Left colon (tissue), 2 donors: ENCODE results near the gene ACTN1. TPM values are rescaled to one million over a fixed set of nuclear protein-coding genes. Genes with fewer than 3 reads are reported as not detected.

Experiments used
- ATAC-seq: fragments of 200-7000 bp; cut with Tn5 transposase; one replicate; pipeline ENCODE4 v1.9.1; 2020; ENCODE audit warnings: mild to moderate bottlenecking, moderate library complexity
- DNase-seq, 2 donors: peaks; one replicate each; pipeline ENCODE4 v3.0.0-alpha.2; 2020
- intact Hi-C, 2 donors: fragments of 100-400 bp; cut with DNase I in 1 of 2; cut with micrococcal nuclease in 1 of 2; formaldehyde crosslinking; loops; one replicate each; pipeline versions ENCODE4 v1.11.2 to v1.14.0; 2022; cut with DNase I, micrococcal nuclease
- total RNA-seq, 2 donors: library from RNA; stranded (reverse); fragmentation: NEBNext Ultra II Directional; extraction: Animal tissue kit (Norgen Biotek cat#: 25700); gene quantifications; one replicate each; pipeline ENCODE4 v1.2.1, GENCODE V29; 2021
- donor health status: DM: no; HTN: no; CAD: no.
- donor health status: DM: yes; HTN: yes; CAD: no.

The ACTN1 gene
- total RNA-seq, 2 donors from 2014 or later: 89.9 to 132 TPM

DNA sequence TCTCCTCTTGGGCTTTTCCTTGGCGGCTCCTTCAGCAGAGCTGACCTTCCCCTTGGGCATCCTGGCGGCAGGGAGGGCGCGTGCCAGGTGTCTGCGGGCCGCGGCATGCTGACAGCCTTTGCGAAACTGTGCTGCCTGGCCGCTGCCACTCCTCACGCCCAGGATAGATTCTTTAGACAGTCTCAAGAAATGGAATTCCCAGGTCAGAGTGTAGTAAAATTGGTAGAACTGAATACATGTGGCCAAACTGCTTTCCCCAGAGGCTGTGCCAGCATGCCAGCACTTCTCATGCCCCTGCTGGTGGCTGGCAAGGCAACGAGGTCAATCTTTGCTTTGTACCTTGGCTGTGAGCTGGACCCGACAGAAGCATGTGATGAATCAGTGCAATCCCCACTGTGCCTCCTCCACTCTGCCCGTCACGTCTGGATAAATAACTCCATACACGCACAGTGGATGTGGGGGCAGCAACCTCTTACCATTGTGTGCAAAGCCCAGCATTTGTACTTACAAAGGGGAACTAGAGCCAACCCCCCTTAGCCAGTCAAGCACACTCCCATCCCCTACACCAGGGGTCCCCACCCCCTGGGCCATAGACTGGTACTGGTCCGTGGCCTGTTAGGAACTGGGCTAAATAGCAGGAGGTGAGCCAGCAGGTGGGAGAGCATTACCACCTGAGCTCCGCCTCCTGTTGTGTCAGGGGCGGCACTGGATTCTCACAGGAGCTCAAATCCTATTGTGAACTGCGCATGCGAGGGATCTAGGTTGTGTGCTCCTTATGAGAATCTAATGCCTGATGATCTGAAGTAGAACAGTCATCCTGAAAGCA is 90.9 kb downstream of the ACTN1 start:
- DNase-seq (peak in 1 of 2 donors; percentile 23), ATAC-seq (no peak)
- intact Hi-C loops: no loop called here

DNA sequence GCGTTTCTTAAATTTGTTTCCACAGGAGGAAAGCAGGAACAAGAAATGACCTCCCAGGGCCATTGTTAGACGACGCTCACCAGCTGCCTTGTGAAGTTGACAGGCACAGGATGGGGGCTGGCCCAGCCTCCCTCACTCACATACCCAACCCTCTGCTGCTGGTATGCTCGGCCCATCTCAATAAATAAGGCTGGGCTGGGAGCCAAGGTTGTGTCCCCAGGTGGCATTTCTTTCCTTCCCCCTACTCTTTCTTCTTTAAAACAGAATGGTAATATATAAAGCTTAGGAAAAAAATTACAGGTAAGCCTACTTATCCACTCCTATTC is 93.0 kb downstream of the ACTN1 start:
- peak in 1 of 2 donors; percentile 27 for DNase-seq

GRCh38 chr14:68885226-68886108 is 93.6 kb downstream of the ACTN1 start:
- ATAC-seq (no peak), DNase-seq (peak in 1 of 2 donors; percentile 15)
- intact Hi-C loops: no loop called here

More for the DNA sequence above, 93.0 kb downstream of the ACTN1 start:
- intact Hi-C loops: no loop called here
- ATAC-seq: no peak

DNA sequence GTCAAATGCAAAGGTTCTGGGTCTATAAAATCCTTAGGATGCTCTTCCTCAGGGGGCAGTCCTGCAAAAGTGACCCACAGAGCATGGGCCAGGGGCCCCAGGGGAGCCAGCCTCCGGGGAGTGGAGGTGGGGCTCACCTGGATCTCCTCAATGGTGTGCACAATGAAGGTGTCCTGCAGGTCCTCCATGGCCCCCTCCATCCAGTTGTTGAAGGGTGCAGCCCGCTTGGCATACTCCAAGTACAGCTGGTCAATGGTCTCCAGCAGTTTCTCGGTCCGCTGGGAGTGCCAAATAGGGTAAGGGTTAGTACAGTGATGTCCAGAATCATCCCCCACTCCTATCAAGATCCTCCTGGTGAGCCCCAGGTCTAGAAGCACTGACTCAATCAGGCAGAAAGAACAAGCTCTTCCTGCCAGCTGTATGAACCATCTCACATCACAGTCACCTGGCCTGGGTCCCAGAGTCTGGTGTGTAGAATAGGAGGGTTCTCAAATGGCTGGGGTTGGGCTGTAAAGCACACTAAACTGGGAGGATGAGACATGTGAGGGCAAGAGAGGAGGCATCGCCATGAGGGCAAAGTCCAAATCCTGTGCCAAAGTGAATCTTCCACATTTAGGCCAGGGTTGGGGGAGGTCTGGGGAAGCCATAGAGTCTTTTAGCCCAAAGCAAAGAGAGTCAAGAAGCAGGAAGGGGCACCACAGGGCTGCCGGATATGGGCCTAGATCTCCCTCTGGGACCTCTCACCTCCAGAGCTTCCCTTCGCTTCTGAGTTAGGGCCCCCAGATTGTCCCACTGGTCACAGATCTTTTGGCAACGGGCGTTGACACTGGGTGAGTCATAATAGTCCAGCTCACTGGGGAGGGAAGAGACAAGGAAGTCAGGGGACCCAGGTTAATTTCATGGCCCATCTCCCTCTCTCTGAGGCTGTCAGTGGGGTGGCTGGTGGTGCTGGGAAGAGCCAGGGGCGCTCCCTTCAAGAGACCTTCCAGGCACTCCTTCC is 94.8 kb downstream of the ACTN1 start:
- DNase-seq: peak; percentile 23 to 71
- intact Hi-C loops: no loop called here
- ATAC-seq: peak; percentile 46

- no peak for ATAC-seq
- intact Hi-C loops: no loop called here
- no peak for DNase-seq
Observed at GRCh38 chr14:68882235-68882634, 96.9 kb downstream of the ACTN1 start.

DNA sequence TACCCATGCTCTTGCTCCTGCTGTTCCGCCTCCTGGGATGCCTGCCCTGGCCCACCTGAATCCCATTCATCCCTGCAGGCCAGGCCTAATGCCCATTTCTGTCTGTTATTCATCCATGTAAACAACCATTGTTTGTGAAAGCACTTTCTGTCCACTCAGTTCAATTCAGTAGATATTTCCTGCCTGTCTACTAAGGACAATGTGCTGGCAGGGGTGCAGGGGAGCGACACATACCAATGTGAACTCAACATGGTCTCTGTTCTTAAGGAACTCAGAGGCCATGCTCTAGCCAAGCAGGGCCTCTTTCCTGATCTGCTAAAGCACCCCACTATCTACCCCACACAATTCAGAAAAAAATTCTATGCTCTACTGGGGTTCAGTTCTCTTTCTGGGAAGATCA is 97.7 kb downstream of the ACTN1 start:
- intact Hi-C loops: no loop called here
- ATAC-seq (no peak), DNase-seq (no peak)

- intact Hi-C loops: no loop called here
- DNase-seq (no peak), ATAC-seq (no peak)
Observed at GRCh38 chr14:68880581-68881105, 98.5 kb downstream of the ACTN1 start.

- ATAC-seq (no peak), DNase-seq (no peak)
- intact Hi-C loops: no loop called here
Observed at GRCh38 chr14:68879841-68880575, 99.1 kb downstream of the ACTN1 start.

DNA sequence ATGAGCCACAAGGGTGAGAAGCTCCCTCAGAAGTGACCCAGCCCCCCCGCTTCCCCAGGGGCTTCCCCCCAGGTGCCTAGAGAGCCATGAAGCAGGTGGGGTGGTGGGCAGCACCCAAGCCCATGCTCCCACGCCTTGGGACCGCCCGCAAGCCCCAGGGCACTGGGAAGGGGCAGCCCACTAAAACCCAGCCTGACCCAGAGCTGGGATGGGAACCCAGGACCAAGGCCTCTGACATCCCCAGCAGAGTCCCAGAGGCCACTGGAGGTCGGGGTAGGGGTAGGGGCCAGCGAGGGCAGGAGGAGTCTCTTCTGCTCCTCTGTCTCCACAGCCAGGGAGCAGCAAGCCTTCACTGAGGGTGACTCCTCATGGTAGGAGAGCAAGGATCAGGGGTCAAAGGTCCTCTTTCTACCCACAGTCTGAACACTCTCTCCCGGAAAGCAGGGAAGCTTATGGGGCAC is 99.8 kb downstream of the ACTN1 start:
- intact Hi-C loops: no loop called here
- DNase-seq (no peak), ATAC-seq (peak; percentile 17)

DNA sequence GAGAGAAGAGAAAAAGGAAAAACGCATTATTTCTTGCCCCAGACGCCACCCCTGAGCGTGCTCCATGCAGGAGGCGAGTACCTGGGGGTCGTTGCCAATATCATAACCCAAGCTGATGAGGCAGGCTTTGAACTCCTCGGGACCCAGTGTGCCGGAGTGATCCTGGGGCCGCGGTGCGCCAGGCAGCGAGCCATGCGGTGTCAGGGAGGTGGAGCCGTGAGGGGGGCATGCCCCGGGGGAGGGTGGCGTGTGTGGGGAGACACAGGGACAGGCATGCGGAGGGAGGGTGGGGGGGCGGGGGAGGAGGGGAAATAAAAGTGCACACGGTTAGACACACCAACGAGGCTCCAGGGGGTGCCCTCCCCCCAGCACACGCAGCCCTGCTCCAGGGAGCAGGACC is 100.2 kb downstream of the ACTN1 start:
- ATAC-seq (no peak), DNase-seq (no peak)
- intact Hi-C loops: no loop called here

DNA sequence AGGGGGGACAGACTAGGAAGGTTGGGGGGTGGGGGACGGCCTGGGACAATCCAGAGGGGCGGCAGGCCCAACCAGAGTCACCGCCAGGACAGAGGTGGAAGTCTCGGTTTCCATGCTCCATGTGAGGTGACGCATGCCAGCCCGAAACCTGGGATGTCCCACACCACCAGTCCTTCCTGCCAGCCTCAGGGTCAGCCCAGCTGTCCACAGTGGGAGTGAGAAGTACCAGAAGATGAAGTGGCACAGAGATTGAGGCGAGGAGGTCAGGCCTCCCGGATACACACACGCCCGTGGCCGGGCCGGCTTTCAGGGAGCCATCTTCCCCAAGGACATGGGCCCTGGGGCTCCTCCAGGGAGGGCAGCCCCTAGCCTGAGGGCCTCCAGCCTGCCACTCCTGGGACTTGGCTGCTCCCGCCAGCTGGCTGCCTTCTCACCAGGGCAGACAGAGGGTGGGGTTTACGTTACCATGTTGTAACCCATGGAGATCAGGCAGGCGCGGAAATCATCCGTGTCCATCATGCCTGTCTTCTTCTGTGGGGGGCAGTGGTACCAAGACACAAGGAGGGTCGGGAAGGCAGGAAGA is 101.0 kb downstream of the ACTN1 start:
- no peak for DNase-seq

DNA sequence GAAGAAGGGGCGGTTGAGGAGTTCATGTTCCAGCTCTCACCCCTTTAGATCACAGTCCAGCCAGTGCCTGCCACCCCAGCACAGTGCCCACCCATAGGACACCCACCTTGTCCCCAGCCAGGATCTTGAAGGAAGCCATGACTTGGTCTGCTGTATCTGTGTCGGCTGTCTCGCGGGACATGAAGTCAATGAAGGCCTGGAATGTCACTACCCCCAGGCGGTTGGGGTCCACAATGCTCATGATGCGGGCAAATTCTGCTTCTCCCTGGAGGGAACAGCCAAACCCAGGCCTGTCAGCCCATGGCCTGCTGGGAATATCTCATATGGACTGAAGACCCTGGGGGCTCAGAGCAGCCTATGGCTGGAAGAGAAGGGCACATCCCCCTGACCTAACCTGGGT is 102.1 kb downstream of the ACTN1 start:
- intact Hi-C loops: no loop called here
- DNase-seq: no peak
- no peak for ATAC-seq

More for the DNA sequence above, 101.0 kb downstream of the ACTN1 start:
- no peak for ATAC-seq
- intact Hi-C loops: no loop called here

- DNase-seq (no peak), ATAC-seq (no peak)
- intact Hi-C loops: no loop called here
Observed at GRCh38 chr14:68874746-68875155, 104.4 kb downstream of the ACTN1 start.

GRCh38 chr14:68873376-68873775 is 105.7 kb downstream of the ACTN1 start:
- intact Hi-C loops: no loop called here
- ATAC-seq: no peak
- DNase-seq: no peak

- intact Hi-C loops: no loop called here
- no peak for ATAC-seq
- DNase-seq: no peak
Observed at GRCh38 chr14:68871392-68871791, 107.7 kb downstream of the ACTN1 start.

DNA sequence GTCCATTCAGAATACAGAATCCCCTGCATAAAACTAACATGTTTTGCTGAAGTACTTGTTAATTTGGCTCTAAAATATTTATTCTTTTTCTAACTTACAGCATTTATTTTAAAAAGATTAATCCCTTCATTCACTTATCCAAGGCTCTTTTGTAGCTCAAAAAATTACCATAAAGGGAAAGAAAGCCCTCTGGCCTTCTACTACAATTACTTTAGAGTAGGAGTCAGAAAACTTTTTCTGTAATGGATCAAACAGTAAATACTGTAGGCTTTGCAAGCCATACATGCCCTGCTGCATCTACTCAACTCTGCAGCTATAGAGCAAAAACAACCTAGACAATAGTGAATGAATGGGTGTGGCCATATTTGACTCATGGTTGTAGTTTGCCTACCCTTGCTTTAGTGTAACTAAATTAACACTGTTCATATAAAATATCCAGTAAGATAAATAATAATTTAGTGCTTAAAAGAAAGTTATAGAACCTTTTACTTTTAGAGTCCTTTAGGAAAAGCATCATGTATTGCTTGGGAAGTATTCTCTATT is 112.0 kb downstream of the ACTN1 start:
- no peak for DNase-seq
- ATAC-seq: no peak
- intact Hi-C loops: loop anchor here in 1 of 2 donors (10.0 kb wide), 1 partner anchor 238 kb away; no protein-coding TSS in a partner anchor

DNA sequence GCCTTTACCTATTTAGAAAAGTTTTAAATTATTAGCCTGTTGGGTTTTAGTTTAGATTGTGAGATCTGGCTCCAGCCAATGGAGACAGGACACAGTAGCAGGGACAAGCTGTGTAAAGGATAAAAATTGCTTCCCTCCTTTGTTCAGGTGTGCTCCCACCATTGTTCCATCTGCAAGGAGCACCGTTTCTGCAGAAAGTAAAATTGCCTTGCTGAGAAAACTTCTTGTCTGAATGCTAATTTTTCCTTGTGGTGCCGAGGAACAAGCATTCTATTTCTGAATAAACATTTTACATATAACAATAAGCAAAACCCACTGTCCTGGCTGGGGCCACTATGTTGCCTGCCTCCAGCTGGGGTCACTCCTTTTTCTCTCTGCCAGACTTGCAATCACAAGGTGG is 113.6 kb downstream of the ACTN1 start:
- ATAC-seq (no peak), DNase-seq (no peak)
- intact Hi-C loops: loop anchor here in 1 of 2 donors (10.0 kb wide), 1 partner anchor 239 kb away; no protein-coding TSS in a partner anchor
